B cell (primary cell): ENCODE results near the gene DNAJC7. TPM values are rescaled to one million over a fixed set of nuclear protein-coding genes. Genes with fewer than 3 reads are reported as not detected.

ENCODE experiments used
- ATAC-seq: fragments of 200-7000 bp; cut with Tn5 transposase; one replicate; pipeline ENCODE4 v1.10.0; 2021; ENCODE audit warnings: low read depth, mild to moderate bottlenecking, moderate number of reproducible peaks, moderate library complexity
- CTCF ChIA-PET: fragments of 350-600 bp; sonication (Branson Sonifier 250); formaldehyde crosslinking; loops from one replicate; lab custom pipeline; 2021; ENCODE audit warnings: antibody characterized with exemption, inconsistent platforms; lab: Charles Lee
- POLR2A ChIA-PET: fragments of 350-600 bp; sonication (Branson Sonifier 250); formaldehyde crosslinking; loops from one replicate; lab custom pipeline; 2021; ENCODE audit warnings: antibody characterized with exemption; lab: Charles Lee
- DNase-seq: peaks from one replicate; pipeline ENCODE4 v3.0.0; 2013
- H2AFZ ChIP-seq: 2 replicates; pipeline ENCODE4 v1.6.1; 2012; ENCODE audit warnings: mild to moderate bottlenecking, low read depth, low read length; ENCODE audit not compliant: insufficient read depth, poor library complexity, severe bottlenecking
- H3K27ac ChIP-seq, 2 donors: 1 replicate in 1 of 2; 2 replicates in 1 of 2; pipeline ENCODE4 v1.5.1; 2012 to 2013; ENCODE audit warnings: low read length in 2 of 2, mild to moderate bottlenecking in 2 of 2, moderate library complexity in 1 of 2
- H3K27me3 ChIP-seq, 4 experiments: fragments of 200-600 bp in 1 of 4; sonication (generic) in 1 of 4; replicated peaks in 1 of 4; 1 replicate in 2 of 4; 2 replicates in 2 of 4; pipeline versions ENCODE4 v1.6.1 to v1.7.0; 2013 to 2016; ENCODE audit warnings: low read length in 3 of 4, mild to moderate bottlenecking in 2 of 4, mixed read lengths in 1 of 4, moderate library complexity in 1 of 4; ENCODE audit not compliant: insufficient read depth in 4 of 4, control insufficient read depth in 3 of 4; ENCODE audit errors: control extremely low read depth in 1 of 4
- H3K36me3 ChIP-seq, 2 experiments: replicated peaks in 1 of 2; 1 replicate in 1 of 2; 2 replicates in 1 of 2; pipeline versions ENCODE4 v1.6.1 to v1.7.1; 2013; ENCODE audit warnings: low read length in 1 of 2; ENCODE audit not compliant: insufficient read depth in 2 of 2, control insufficient read depth in 1 of 2; ENCODE audit errors: control extremely low read depth in 1 of 2, extremely low read depth in 1 of 2
- H3K4me1 ChIP-seq, 2 donors: fragments of 200-600 bp in 1 of 2; sonication (generic) in 1 of 2; 1 replicate in 1 of 2; 2 replicates in 1 of 2; pipeline versions ENCODE4 v1.5.1 to v1.6.1; 2013 to 2017; ENCODE audit warnings: low read length in 2 of 2; ENCODE audit not compliant: control insufficient read depth in 2 of 2, insufficient read depth in 2 of 2
- H3K4me2 ChIP-seq: replicated peaks from 2 replicates; pipeline ENCODE3; 2012; ENCODE audit warnings: mild to moderate bottlenecking, low read depth, low read length; ENCODE audit not compliant: poor library complexity, severe bottlenecking
- H3K4me3 ChIP-seq, 5 experiments: fragments of 200-600 bp in 1 of 5; sonication (generic) in 1 of 5; 1 replicate in 3 of 5; 2 replicates in 2 of 5; pipeline versions ENCODE4 v1.5.1 to v1.7.0; 2011 to 2016; ENCODE audit warnings: low read length in 4 of 5, mild to moderate bottlenecking in 4 of 5, low read depth in 2 of 5, control low read depth in 1 of 5, moderate library complexity in 1 of 5; ENCODE audit not compliant: insufficient read depth in 1 of 5; ENCODE audit errors: control extremely low read depth in 1 of 5, extremely low read depth in 1 of 5
- H3K79me2 ChIP-seq: fragments of 200-600 bp; sonication (generic); one replicate; pipeline ENCODE4 v1.6.0; 2016; ENCODE audit warnings: low read length; ENCODE audit not compliant: control insufficient read depth, insufficient read depth
- H3K9ac ChIP-seq: fragments of 200-600 bp; sonication (generic); 2 replicates; pipeline ENCODE4 v1.6.1; 2017; ENCODE audit warnings: mild to moderate bottlenecking, low read length, moderate library complexity
- H3K9me3 ChIP-seq, 3 donors: one replicate each; pipeline versions ENCODE4 v1.6.1 to v1.7.1; 2013; ENCODE audit warnings: low read length in 2 of 3; ENCODE audit not compliant: control insufficient read depth in 2 of 3, insufficient read depth in 1 of 3; ENCODE audit errors: control extremely low read depth in 1 of 3
- H4K20me1 ChIP-seq: 2 replicates; pipeline ENCODE4 v1.6.0; 2012; ENCODE audit warnings: mild to moderate bottlenecking, low read length; ENCODE audit not compliant: insufficient read depth, control insufficient read depth, poor library complexity, severe bottlenecking
- H3K27ac Mint-ChIP-seq: one replicate; pipeline ENCODE4 v1.8.0; 2021; ENCODE audit warnings: mixed read lengths
- H3K27me3 Mint-ChIP-seq: one replicate; pipeline ENCODE4 v1.8.0; 2021; ENCODE audit warnings: mixed read lengths
- H3K4me1 Mint-ChIP-seq: one replicate; pipeline ENCODE4 v1.8.0; 2021; ENCODE audit warnings: mixed read lengths
- H3K4me3 Mint-ChIP-seq: one replicate; pipeline ENCODE4 v1.8.0; 2021; ENCODE audit warnings: mixed read lengths
- H3K9me3 Mint-ChIP-seq: one replicate; pipeline ENCODE4 v1.8.0; 2022; ENCODE audit warnings: mixed read lengths; ENCODE audit not compliant: insufficient read depth
- CTCF ChIP-seq: fragments of 200-600 bp; IDR thresholded peaks from one replicate; pipeline ENCODE4 v1.8.0; 2022; ENCODE audit warnings: antibody characterized with exemption, mild to moderate bottlenecking
- EZH2 ChIP-seq: IDR thresholded peaks from 2 replicates; pipeline ENCODE4 v1.6.1; 2012; ENCODE audit warnings: borderline replicate concordance, low read depth, mild to moderate bottlenecking, moderate library complexity, low read length; ENCODE audit not compliant: insufficient read depth, poor library complexity, severe bottlenecking
- WGBS: methylation state at CpG from one replicate; pipeline ENCODE4 v1.1.5; 2013; ENCODE audit warnings: missing lambda C conversion rate; ENCODE audit not compliant: insufficient coverage; 5-methylcytosine and 5-hydroxymethylcytosine counted together
- intact Hi-C: fragments of 100-400 bp; cut with micrococcal nuclease; formaldehyde crosslinking; loops from one replicate; pipeline ENCODE4 v1.10.0; 2022
- polyA plus RNA-seq: library from polyadenylated mRNA; depleted of rRNA; stranded (reverse); fragments of >200 nt; gene quantifications from 2 replicates; pipeline ENCODE4 v1.2.3, GENCODE V29; 2012
- total RNA-seq, 2 donors: library from RNA; stranded (reverse); fragments of 120-200 nt in 1 of 2; gene quantifications; 1 replicate in 1 of 2; 2 replicates in 1 of 2; pipeline versions ENCODE4 v1.2.3 to v1.2.4, GENCODE V29; 2013 to 2022

Gene DNAJC7
- total and polyA plus RNA-seq, 2 donors (not counting 1 experiment from before 2014, with no cell fraction given), result 22.0 to 152 TPM

GRCh38 chr17:41930009-41930832, 87.0 kb downstream of the DNAJC7 start, which contains the start of gene ODAD4:
Gene ODAD4 (plus strand): TSS chr17:41930617. CDS start chr17:41930724, 107 bp downstream.
- DNase-seq (peak; percentile 95), ATAC-seq (peak; percentile 99)
- no peaks in the 10 kb centered on the region for H3K36me3 ChIP-seq
- peak within 1 kb of the TSS; percentile 60 to 83 for H3K27ac ChIP-seq
- peak within 1 kb of the TSS; percentile 88 for H3K27ac Mint-ChIP-seq
- ChIA-PET POLR2A (interaction anchor here (0.5 to 2.3 kb wide), 11 partner anchors 9 to 1032 kb away, joined by 3 to 16 read pairs (median 5); partner anchors contain the start of genes ACLY, CNP, DNAJC7 and KAT2A), CTCF (interaction anchor here (0.7 to 1.6 kb wide), 7 partner anchors 11 to 764 kb away, joined by 3 to 5 read pairs (median 3); partner anchors contain the start of genes ACLY, CNP, NKIRAS2 and P3H4)
- H3K9me3 Mint-ChIP-seq, result no peaks in the 10 kb centered on the region
- H3K79me2 ChIP-seq, result no peaks in the 10 kb centered on the region
- peak within 1 kb of the TSS; percentile 79 for H3K9ac ChIP-seq
- H3K4me2 ChIP-seq, result peak within 1 kb of the TSS; percentile 89
- intact Hi-C loops, result loop anchor here (1.0 to 2.0 kb wide), 6 partner anchors 11 to 186 kb away; partner anchors contain the start of genes DHX58, KLHL11 and NKIRAS2
- H3K27me3 ChIP-seq, result no peaks in the 10 kb centered on the region
- peaks cover 10 to 32% of the 10 kb centered on the region in 2 donors for H3K4me1 ChIP-seq
- 3% methylated on average over 38 of the region's 43 CpGs for WGBS
- no peaks in the 10 kb centered on the region for H4K20me1 ChIP-seq
- peak within 1 kb of the TSS; percentile 94 for H2AFZ ChIP-seq
- peak within 1 kb of the TSS; percentile 46 to 92 (median 81) for H3K4me3 ChIP-seq
- H3K27me3 Mint-ChIP-seq, result no peaks in the 10 kb centered on the region
- H3K9me3 ChIP-seq, result no peaks in the 10 kb centered on the region
- peaks cover 30% of the 10 kb centered on the region for H3K4me1 Mint-ChIP-seq
- H3K4me3 Mint-ChIP-seq, result peak within 1 kb of the TSS; percentile 96
- TF ChIP-seq EZH2 (no peak), CTCF (no peak)
